Coronary artery (tissue), 2 donors: ENCODE results near the gene RSBN1.

Experiments
- DNase-seq: peaks from one replicate; pipeline ENCODE4 v3.0.0-alpha.2; 2017; ENCODE audit warnings: low spot score
- H3K27ac ChIP-seq, 2 donors: fragments of 200-600 bp; sonication (generic); one replicate each; pipeline ENCODE4 v1.5.1; 2016 to 2019
- H3K4me3 ChIP-seq: fragments of 200-600 bp; sonication (generic); 2 replicates; pipeline ENCODE4 v1.5.1; 2016; ENCODE audit warnings: mild to moderate bottlenecking, moderate library complexity
- TF ChIP-seq, protein P1 (sequence below): fragments of 200-600 bp; sonication (generic); IDR thresholded peaks from one replicate; pipeline ENCODE4 v1.5.1; 2019; ENCODE audit warnings: antibody characterized with exemption

The RSBN1 gene

DNA sequence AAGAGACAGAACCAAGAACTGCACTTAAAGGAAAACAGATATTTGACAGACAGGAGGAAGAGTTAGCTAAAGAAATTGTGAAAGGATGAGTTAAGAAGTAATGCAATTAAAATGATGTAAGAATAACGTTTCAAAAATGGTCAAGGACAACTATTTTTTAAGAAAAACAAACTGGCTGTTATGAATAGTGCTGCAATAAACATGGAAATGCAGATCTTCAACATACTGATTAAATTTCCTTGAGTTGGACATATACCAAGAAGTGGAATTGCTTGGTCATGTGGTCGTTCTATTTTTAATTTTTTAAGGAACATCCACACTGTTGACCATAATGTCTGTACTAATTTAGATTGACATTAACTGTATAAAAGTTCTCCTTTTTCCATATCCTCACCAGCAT is 29.9 kb downstream of the RSBN1 start:
- H3K4me3 ChIP-seq, result no peak overlapping the region
- TF ChIP-seq, protein P1, sequence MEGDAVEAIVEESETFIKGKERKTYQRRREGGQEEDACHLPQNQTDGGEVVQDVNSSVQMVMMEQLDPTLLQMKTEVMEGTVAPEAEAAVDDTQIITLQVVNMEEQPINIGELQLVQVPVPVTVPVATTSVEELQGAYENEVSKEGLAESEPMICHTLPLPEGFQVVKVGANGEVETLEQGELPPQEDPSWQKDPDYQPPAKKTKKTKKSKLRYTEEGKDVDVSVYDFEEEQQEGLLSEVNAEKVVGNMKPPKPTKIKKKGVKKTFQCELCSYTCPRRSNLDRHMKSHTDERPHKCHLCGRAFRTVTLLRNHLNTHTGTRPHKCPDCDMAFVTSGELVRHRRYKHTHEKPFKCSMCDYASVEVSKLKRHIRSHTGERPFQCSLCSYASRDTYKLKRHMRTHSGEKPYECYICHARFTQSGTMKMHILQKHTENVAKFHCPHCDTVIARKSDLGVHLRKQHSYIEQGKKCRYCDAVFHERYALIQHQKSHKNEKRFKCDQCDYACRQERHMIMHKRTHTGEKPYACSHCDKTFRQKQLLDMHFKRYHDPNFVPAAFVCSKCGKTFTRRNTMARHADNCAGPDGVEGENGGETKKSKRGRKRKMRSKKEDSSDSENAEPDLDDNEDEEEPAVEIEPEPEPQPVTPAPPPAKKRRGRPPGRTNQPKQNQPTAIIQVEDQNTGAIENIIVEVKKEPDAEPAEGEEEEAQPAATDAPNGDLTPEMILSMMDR, result no peak
- no peak for DNase-seq
- no peak overlapping the region for H3K27ac ChIP-seq

DNA sequence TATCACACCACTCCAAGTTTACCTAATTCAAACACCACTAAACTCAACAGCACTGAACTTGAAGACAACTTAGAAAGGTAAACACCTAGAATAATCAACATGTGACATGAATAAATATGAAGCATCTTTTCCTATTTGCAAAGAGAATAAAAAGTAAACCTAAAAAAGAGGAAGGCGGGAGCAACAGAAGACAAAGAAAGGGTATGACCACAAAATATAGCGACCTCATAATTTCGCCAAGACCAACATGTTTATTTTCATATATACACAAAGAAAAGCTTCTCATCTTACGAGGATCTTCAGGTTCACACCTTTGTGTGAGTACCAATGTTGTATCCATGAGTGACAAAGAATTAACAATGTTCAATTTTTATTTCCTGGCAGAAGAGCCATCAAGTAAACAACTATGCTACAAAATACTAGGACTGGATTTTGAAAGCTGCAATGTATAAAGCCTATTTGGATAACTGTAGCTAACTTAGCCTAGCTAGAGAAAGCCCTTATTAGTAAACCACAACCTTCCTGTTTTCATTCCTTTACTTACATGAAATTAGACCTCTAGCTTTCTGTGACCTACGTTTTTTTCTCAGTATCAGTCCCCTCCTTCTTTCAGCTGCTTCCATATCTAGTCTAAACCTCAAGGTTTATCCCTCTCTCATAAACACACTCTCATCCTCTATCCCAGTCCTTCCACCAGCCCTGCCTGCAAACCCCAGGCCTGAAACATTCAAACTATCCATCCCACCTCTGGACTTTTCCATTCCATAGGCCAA is 31.7 kb downstream of the RSBN1 start:
- Histone ChIP-seq H3K4me3 (no peak overlapping the region), H3K27ac (no peak overlapping the region)
- TF ChIP-seq, protein P1, result no peak
- no peak for DNase-seq

DNA sequence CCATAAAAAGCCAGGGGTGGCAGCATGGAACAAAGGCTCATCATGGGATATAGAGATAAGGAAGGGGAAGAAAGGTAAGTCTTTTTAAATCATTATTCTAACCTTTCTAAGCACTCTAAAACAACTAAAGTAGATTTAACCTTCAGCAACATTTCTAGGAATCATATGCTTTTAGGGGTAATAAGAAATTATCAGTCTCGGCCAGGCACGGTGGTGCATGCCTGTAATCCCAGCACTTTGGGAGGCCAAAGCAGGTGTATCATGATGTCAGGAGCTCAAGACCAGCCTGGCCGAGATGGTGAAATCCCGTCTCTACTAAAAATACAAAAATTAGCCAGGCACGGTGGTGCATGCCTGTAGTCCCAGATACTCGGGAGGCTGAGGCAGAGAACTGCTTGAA is 32.7 kb downstream of the RSBN1 start:
- DNase-seq, result no peak
- TF ChIP-seq, protein P1, result no peak
- no peak overlapping the region for H3K27ac ChIP-seq
- no peak overlapping the region for H3K4me3 ChIP-seq

GRCh38 chr1:113777561-113777960 is 34.7 kb downstream of the RSBN1 start:
- TF ChIP-seq, protein P1, result no peak
- Histone ChIP-seq H3K27ac (no peak overlapping the region), H3K4me3 (no peak overlapping the region)
- no peak for DNase-seq

GRCh38 chr1:113770031-113770430 is 42.2 kb downstream of the RSBN1 start:
- DNase-seq, result no peak
- H3K4me3 ChIP-seq, result no peak overlapping the region
- TF ChIP-seq, protein P1, result no peak
- H3K27ac ChIP-seq, result no peak overlapping the region

DNA sequence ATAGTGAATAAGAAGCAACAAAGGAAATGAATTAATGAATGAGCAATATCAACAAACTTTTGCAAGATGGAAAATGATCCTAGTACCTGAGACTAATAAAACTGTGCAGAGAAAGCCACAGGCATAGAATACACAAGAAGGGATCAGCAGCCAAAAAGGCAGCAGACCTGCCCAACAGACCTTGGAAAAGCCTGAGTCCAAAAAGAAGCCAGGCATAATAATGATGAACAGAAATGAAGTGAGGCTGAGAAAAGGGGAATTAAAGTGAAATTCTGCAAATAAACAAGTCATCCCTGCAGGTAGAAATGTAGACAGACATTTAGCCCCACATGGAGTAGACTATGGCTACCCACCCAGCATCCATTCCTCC is 42.7 kb downstream of the RSBN1 start:
- H3K27ac ChIP-seq, result no peak overlapping the region
- no peak overlapping the region for H3K4me3 ChIP-seq
- TF ChIP-seq, protein P1, result no peak
- DNase-seq, result no peak

GRCh38 chr1:113768916-113769600 is 43.2 kb downstream of the RSBN1 start:
- DNase-seq, result no peak
- Histone ChIP-seq H3K4me3 (no peak overlapping the region), H3K27ac (no peak overlapping the region)
- TF ChIP-seq, protein P1, result no peak
